Activated CD8-positive, alpha-beta T cell treated with anti-CD3 and anti-CD28 coated beads, Interleukin-2, amount 10 ng/mL, durations not matched to agents 7 days and 5 days (primary cell): ENCODE data around the gene OSBP2. TPM values are rescaled to one million over a fixed set of nuclear protein-coding genes. Genes with fewer than 3 reads are reported as not detected.

Experiments
- ATAC-seq: fragments of 150-1000 bp; cut with Tn5 transposase; one replicate; pipeline ENCODE4 v1.10.0; 2021; ENCODE audit warnings: moderate library complexity
- CTCF ChIA-PET: fragments of 350-600 bp; sonication (Branson Sonifier 250); formaldehyde crosslinking; loops from one replicate; lab custom pipeline; 2021; ENCODE audit warnings: antibody characterized with exemption; lab: Charles Lee
- POLR2A ChIA-PET: fragments of 350-600 bp; sonication (Branson Sonifier 250); formaldehyde crosslinking; loops from one replicate; lab custom pipeline; 2021; ENCODE audit warnings: antibody characterized with exemption; lab: Charles Lee
- DNase-seq: peaks from one replicate; pipeline ENCODE4 v3.0.0-alpha.2; 2020
- H3K27ac Mint-ChIP-seq: one replicate; pipeline ENCODE4 v1.8.0; 2021; ENCODE audit warnings: mild to moderate bottlenecking, mixed read lengths
- H3K27me3 Mint-ChIP-seq: one replicate; pipeline ENCODE4 v1.8.0; 2021; ENCODE audit warnings: low read depth, mixed read lengths
- H3K36me3 Mint-ChIP-seq: one replicate; pipeline ENCODE4 v1.8.0; 2021; ENCODE audit warnings: low read depth, mixed read lengths
- H3K4me1 Mint-ChIP-seq: one replicate; pipeline ENCODE4 v1.8.0; 2021; ENCODE audit warnings: low read depth, mixed read lengths
- H3K4me3 Mint-ChIP-seq: one replicate; pipeline ENCODE4 v1.8.0; 2021; ENCODE audit warnings: mild to moderate bottlenecking, mixed read lengths
- H3K9me3 Mint-ChIP-seq: one replicate; pipeline ENCODE4 v1.8.0; 2022; ENCODE audit warnings: mixed read lengths; ENCODE audit not compliant: insufficient read depth
- total RNA-seq, 2 experiments: library from RNA; stranded (reverse); gene quantifications; one replicate each; pipeline ENCODE4 v1.2.3, GENCODE V29; 2021

The OSBP2 gene
- total RNA-seq, 2 experiments from 2014 or later = 0.42 to 0.55 TPM

- ChIA-PET CTCF (no interaction called here), POLR2A (no interaction called here)
- no peak for ATAC-seq
- Mint-ChIP-seq H3K27me3 (no peaks in the 10 kb centered on the region), H3K9me3 (no peaks in the 10 kb centered on the region), H3K4me1 (peaks cover 6% of the 10 kb centered on the region), H3K27ac (no peak overlapping the region), H3K4me3 (no peak overlapping the region), H3K36me3 (no peaks in the 10 kb centered on the region)
- no peak for DNase-seq
Observed at GRCh38 chr22:30867746-30868662, 173.3 kb downstream of the OSBP2 start.

- Mint-ChIP-seq H3K9me3 (no peaks in the 10 kb centered on the region), H3K27ac (no peak overlapping the region), H3K4me1 (peaks cover 6% of the 10 kb centered on the region), H3K27me3 (no peaks in the 10 kb centered on the region), H3K4me3 (no peak overlapping the region), H3K36me3 (no peaks in the 10 kb centered on the region)
- ChIA-PET POLR2A (no interaction called here), CTCF (no interaction called here)
- DNase-seq = no peak
- ATAC-seq = no peak
Observed at GRCh38 chr22:30868663-30869385, 174.2 kb downstream of the OSBP2 start.

DNA sequence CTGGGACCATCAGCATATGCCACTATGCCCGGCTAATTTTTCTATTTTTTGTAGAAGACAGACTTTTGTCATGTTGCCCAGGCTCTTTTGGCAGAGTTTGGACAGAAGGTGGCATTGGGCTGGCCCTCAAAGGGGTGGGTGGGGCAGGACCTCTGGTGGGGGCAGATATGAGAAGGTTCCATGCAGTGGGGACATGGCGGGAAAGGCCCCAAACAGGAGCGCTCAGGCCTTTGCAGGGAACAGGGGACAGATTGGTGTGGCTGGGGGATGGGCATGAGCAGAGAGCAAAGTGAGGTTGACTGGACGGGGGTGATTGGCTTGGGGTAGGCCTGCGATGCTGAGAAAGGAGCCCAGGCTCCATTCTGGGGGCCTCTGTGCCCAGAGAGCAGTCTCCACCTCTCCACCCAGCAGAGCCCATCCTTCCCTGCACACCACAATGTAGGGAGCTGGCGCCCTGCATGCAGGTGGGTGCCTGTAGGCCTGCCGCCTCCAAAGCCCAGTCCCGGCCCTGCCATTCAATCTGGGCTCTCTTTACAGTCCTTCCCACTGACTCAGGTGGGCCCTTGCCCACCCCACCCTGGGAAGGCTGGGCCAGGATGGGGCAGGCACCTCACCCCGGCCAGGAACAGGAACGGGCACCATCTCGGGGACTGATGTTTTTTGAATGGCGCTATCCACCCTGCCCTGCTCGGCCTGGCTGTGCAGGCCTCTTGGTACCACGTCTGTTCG lies 175.2 kb downstream of the OSBP2 start:
- no peaks in the 10 kb centered on the region for H3K27me3 Mint-ChIP-seq
- ChIA-PET POLR2A (interaction anchor here (0.7 kb wide), 1 partner anchor 1315 kb away, joined by 3 read pairs; no protein-coding TSS in a partner anchor), CTCF (no interaction called here)
- H3K4me3 Mint-ChIP-seq = no peak overlapping the region
- peaks cover 6% of the 10 kb centered on the region for H3K4me1 Mint-ChIP-seq
- H3K9me3 Mint-ChIP-seq = no peaks in the 10 kb centered on the region
- no peaks in the 10 kb centered on the region for H3K36me3 Mint-ChIP-seq
- H3K27ac Mint-ChIP-seq = no peak overlapping the region
- no peak for ATAC-seq
- no peak for DNase-seq

DNA sequence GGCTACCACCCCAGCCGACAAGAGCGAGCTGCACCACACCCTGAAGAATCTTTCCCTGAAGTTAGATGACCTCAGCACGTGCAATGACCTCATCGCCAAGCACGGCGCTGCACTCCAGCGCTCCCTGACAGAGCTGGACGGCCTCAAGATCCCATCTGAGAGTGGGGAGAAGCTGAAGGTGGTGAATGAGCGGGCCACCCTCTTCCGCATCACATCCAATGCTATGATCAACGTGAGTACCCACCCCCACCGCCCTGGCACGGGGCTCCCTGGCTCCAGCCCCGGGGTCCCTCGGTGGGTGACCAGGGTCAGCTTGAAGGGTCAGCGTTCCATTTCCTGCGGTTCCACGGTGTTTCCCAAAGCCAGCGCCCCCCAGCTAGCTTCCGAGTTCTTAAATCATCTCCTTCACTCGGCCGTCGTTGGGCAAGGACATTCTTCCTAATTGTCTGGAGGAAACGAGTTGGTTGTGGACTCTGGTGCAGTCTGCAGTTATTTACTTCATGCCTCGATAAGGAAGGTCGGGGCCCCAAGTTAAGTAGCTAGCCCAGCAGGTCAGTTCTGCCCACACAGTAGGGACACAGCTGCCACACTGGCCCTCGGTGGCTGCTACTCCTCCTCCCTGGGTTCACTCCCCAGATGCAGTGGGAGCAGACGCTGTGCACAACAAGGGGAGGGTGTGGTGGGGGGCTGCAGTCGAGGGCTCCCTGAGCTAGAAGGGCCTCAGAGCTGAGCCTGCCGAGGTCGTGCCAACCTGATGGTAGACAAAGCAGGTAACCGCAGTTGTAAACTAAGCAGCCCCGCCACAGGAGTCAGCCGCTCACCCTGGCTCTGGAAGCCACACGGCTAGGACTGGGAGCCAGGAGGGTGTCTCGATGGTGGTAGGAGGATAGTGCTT lies 176.0 kb downstream of the OSBP2 start:
- ChIA-PET POLR2A (interaction anchor here (0.6 kb wide), 1 partner anchor 13 kb away, joined by 3 read pairs; no protein-coding TSS in a partner anchor), CTCF (no interaction called here)
- Mint-ChIP-seq H3K9me3 (no peaks in the 10 kb centered on the region), H3K4me1 (peaks cover 6% of the 10 kb centered on the region), H3K27me3 (no peaks in the 10 kb centered on the region), H3K36me3 (no peaks in the 10 kb centered on the region), H3K27ac (no peak overlapping the region), H3K4me3 (no peak overlapping the region)
- no peak for ATAC-seq
- DNase-seq = no peak

DNA sequence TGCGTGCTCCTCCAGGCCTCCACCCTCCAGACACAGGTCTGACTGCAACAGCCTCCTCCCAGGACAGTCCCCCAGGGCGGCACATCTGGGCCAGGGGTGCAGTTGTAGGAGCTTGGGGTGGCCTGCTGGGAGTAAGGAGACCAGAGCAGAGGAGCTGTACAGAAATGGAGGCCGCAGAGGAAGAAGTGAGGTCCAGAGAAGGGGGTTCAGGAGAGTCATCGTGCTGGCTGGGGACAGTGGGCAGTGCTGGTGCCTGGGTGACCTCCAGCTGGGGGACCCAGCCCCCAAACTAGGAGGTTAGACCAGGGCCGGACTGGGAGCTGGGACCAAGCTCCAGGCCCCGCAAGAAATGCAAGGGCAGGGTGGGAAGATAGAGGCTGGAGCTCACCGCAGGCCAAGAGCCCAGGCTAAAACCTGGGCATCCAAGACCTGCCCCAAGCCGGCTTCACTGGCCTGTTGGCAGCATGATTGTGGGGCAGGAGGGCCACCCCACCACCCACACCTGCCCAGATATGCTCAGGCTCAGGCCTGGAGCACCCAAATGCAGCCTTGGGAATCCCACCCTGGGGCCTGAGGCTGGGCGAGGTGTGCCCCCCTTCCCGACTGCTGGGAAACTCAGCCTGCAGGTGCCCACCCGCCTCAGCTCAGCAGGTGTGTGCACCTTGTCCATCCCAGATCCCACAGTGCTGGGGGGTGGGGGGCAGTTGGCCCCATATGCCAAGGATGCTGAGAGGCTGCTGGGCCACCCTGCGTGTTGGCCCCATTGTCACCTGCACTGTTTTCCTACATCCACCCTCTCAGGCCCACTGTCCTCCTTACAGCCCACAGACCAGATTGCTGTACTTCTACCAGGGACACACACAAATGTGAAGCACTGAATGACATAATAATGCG lies 177.0 kb downstream of the OSBP2 start:
- H3K27me3 Mint-ChIP-seq = no peaks in the 10 kb centered on the region
- H3K9me3 Mint-ChIP-seq = no peaks in the 10 kb centered on the region
- DNase-seq = no peak
- ATAC-seq = no peak
- H3K36me3 Mint-ChIP-seq = no peaks in the 10 kb centered on the region
- CTCF ChIA-PET = no interaction called here
- H3K4me1 Mint-ChIP-seq = peaks cover 6% of the 10 kb centered on the region
- POLR2A ChIA-PET = no interaction called here
- no peak overlapping the region for H3K4me3 Mint-ChIP-seq
- H3K27ac Mint-ChIP-seq = no peak overlapping the region

GRCh38 chr22:30872285-30873041 lies 177.8 kb downstream of the OSBP2 start:
- ATAC-seq = no peak
- Mint-ChIP-seq H3K27ac (no peak overlapping the region), H3K36me3 (no peaks in the 10 kb centered on the region), H3K4me3 (no peak overlapping the region), H3K9me3 (no peaks in the 10 kb centered on the region), H3K27me3 (no peaks in the 10 kb centered on the region), H3K4me1 (peaks cover 6% of the 10 kb centered on the region)
- CTCF ChIA-PET = no interaction called here
- no peak for DNase-seq
- POLR2A ChIA-PET = no interaction called here

GRCh38 chr22:30873086-30873650 lies 178.5 kb downstream of the OSBP2 start:
- ChIA-PET POLR2A (no interaction called here), CTCF (interaction anchor here (1.4 kb wide), 1 partner anchor 239 kb away, joined by 3 read pairs; no protein-coding TSS in a partner anchor)
- H3K27me3 Mint-ChIP-seq = no peaks in the 10 kb centered on the region
- H3K36me3 Mint-ChIP-seq = no peaks in the 10 kb centered on the region
- no peak overlapping the region for H3K27ac Mint-ChIP-seq
- peaks cover 6% of the 10 kb centered on the region for H3K4me1 Mint-ChIP-seq
- no peaks in the 10 kb centered on the region for H3K9me3 Mint-ChIP-seq
- ATAC-seq = no peak
- no peak overlapping the region for H3K4me3 Mint-ChIP-seq
- DNase-seq = no peak

GRCh38 chr22:30873661-30874060 lies 179.0 kb downstream of the OSBP2 start:
- CTCF ChIA-PET = interaction anchor here (0.6 to 1.4 kb wide), 2 partner anchors 239 to 363 kb away, joined by 3 read pairs; no protein-coding TSS in a partner anchor
- H3K36me3 Mint-ChIP-seq = no peaks in the 10 kb centered on the region
- POLR2A ChIA-PET = no interaction called here
- no peaks in the 10 kb centered on the region for H3K9me3 Mint-ChIP-seq
- ATAC-seq (no peak), DNase-seq (no peak)
- H3K4me3 Mint-ChIP-seq = no peak overlapping the region
- H3K4me1 Mint-ChIP-seq = peaks cover 6% of the 10 kb centered on the region
- H3K27ac Mint-ChIP-seq = no peak overlapping the region
- H3K27me3 Mint-ChIP-seq = no peaks in the 10 kb centered on the region

- Mint-ChIP-seq H3K27me3 (no peaks in the 10 kb centered on the region), H3K27ac (no peak overlapping the region), H3K36me3 (no peaks in the 10 kb centered on the region), H3K4me3 (no peak overlapping the region), H3K9me3 (no peaks in the 10 kb centered on the region), H3K4me1 (no peaks in the 10 kb centered on the region)
- ChIA-PET POLR2A (interaction anchor here (0.6 kb wide), 1 partner anchor 129 kb away, joined by 3 read pairs; no protein-coding TSS in a partner anchor), CTCF (interaction anchor here (0.6 to 1.4 kb wide), 3 partner anchors 16 to 364 kb away, joined by 3 read pairs; no protein-coding TSS in a partner anchor)
- no peak for DNase-seq
- ATAC-seq = no peak
Observed at GRCh38 chr22:30874431-30875370, 180.0 kb downstream of the OSBP2 start.
